Esophagus muscularis mucosa (tissue), 4 donors: ENCODE data around the gene CCNI2. TPM values are rescaled to one million over a fixed set of nuclear protein-coding genes. Genes with fewer than 3 reads are reported as not detected.

Experiments
- DNase-seq: peaks from one replicate; pipeline ENCODE4 v3.0.0-alpha.2; 2017; ENCODE audit errors: extremely low spot score
- H3K27ac ChIP-seq, 4 donors: fragments of 200-600 bp; sonication (generic); replicated peaks in 1 of 4; 1 replicate in 3 of 4; 2 replicates in 1 of 4; pipeline ENCODE4 v1.5.1; 2016 to 2019; ENCODE audit warnings: mild to moderate bottlenecking in 1 of 4
- H3K27me3 ChIP-seq, 4 donors: fragments of 200-600 bp; sonication (generic); one replicate each; pipeline versions ENCODE4 v1.5.1 to v1.6.0; 2016 to 2019
- H3K36me3 ChIP-seq, 4 donors: fragments of 200-600 bp; sonication (generic); one replicate each; pipeline ENCODE4 v1.5.1; 2016 to 2019
- H3K4me1 ChIP-seq, 4 donors: fragments of 200-600 bp; sonication (generic); one replicate each; pipeline ENCODE4 v1.5.1; 2016 to 2019
- H3K4me3 ChIP-seq, 4 donors: fragments of 200-600 bp; sonication (generic); 1 replicate in 2 of 4; 2 replicates in 2 of 4; pipeline ENCODE4 v1.5.1; 2016 to 2019; ENCODE audit warnings: mild to moderate bottlenecking in 4 of 4, moderate library complexity in 1 of 4
- H3K9me3 ChIP-seq, 4 donors: fragments of 200-600 bp; sonication (generic); 1 replicate in 3 of 4; 2 replicates in 1 of 4; pipeline ENCODE4 v1.5.1; 2016 to 2019
- EP300 ChIP-seq: sonication (generic); formaldehyde crosslinking; IDR thresholded peaks from one replicate; pipeline ENCODE4 v1.6.1; 2017; ENCODE audit warnings: antibody characterized with exemption
- POLR2A ChIP-seq: fragments of 450-650 bp; IDR thresholded peaks from one replicate; pipeline ENCODE4 v1.6.1; 2017; ENCODE audit warnings: antibody characterized with exemption, moderate library complexity, mild to moderate bottlenecking, low read depth
- POLR2AphosphoS5 ChIP-seq, 2 donors: sonication (generic); formaldehyde crosslinking; IDR thresholded peaks; one replicate each; pipeline ENCODE4 v1.6.1; 2017; ENCODE audit warnings: antibody characterized with exemption in 2 of 2
- WGBS: methylation state at CpG from one replicate; pipeline ENCODE4 v1.1.5; 2018; 5-methylcytosine and 5-hydroxymethylcytosine counted together
- intact Hi-C: fragments of 100-400 bp; cut with DNase I; formaldehyde crosslinking; loops from one replicate; pipeline ENCODE4 v1.15.1; 2023
- total RNA-seq, 4 donors: library from RNA; depleted of rRNA; stranded (reverse); fragments of >200 nt; gene quantifications; one replicate each; pipeline versions ENCODE4 v1.1.0 to v1.2.1, GENCODE V29; 2016
- TF ChIP-seq, protein P1 (sequence below), 3 experiments: fragments of 200-600 bp in 2 of 3; fragments of 450-650 bp in 1 of 3; sonication (generic) in 2 of 3; IDR thresholded peaks; one replicate each; pipeline ENCODE4 v1.5.1; 2017 to 2019; ENCODE audit warnings: antibody characterized with exemption in 3 of 3, mild to moderate bottlenecking in 2 of 3, moderate library complexity in 1 of 3

The CCNI2 gene
- total RNA-seq, 4 donors from 2014 or later = 0.39 TPM; not detected in 3

DNA sequence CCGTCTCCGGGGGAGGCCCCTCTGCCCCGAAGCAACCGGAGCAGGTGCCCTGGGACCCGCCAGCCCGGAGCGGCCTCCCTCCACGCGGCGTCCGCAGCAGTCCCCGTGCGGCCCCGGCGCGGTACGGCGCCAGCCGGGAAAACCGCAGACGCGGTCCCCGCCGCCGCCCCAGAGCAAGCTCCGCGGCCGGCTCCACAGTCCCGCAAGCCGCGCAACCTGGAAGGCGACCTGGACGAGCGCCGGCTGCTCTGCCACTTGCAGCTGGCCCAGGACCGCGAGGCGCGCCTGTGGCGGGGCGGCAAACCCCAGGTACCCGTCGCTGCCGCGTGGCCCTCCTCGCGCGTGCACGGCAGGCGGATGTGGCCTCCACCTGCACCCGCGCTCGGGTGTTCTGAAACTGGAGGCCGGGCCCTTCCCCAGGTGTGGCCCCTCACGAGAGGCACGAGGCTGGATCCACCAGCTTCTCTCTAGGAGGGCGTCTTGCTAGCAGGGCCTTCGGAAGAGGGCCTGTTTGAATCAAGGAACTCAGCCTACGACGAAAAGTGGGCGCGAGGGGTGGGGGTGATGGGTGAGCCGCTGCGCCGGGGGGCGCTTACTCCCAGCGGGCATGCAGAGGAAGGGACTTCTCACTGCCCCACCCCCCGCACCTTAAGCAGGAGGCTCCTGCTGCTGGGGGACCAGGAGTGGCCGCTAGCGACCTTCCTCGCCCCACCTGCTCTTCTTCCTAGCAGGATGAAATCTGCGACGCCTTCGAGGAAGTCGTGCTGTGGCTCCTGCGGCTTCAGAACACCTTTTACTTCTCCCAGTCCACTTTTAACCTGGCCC, 602 bp downstream of the CCNI2 start:
- Histone ChIP-seq H3K36me3 (peaks cover 0 to 8% (median 7%) of the 10 kb centered on the region in 4 donors), H3K27ac (no peak overlapping the region), H3K4me1 (peaks cover 9 to 13% (median 13%) of the 10 kb centered on the region in 4 donors), H3K4me3 (peak overlapping the region; percentile 49 to 64 (median 52)), H3K9me3 (no peaks in the 10 kb centered on the region), H3K27me3 (peaks cover 9 to 52% (median 19%) of the 10 kb centered on the region in 4 donors)
- intact Hi-C loops = no loop called here
- 29% methylated on average over 44 of the region's 76 CpGs for WGBS
- no peak for TF ChIP-seq POLR2AphosphoS5 (IDR thresholded peaks at IDR 0.05)
- TF ChIP-seq EP300 = no peak
- TF ChIP-seq POLR2A = no peak
- TF ChIP-seq, protein P1, sequence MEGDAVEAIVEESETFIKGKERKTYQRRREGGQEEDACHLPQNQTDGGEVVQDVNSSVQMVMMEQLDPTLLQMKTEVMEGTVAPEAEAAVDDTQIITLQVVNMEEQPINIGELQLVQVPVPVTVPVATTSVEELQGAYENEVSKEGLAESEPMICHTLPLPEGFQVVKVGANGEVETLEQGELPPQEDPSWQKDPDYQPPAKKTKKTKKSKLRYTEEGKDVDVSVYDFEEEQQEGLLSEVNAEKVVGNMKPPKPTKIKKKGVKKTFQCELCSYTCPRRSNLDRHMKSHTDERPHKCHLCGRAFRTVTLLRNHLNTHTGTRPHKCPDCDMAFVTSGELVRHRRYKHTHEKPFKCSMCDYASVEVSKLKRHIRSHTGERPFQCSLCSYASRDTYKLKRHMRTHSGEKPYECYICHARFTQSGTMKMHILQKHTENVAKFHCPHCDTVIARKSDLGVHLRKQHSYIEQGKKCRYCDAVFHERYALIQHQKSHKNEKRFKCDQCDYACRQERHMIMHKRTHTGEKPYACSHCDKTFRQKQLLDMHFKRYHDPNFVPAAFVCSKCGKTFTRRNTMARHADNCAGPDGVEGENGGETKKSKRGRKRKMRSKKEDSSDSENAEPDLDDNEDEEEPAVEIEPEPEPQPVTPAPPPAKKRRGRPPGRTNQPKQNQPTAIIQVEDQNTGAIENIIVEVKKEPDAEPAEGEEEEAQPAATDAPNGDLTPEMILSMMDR (IDR thresholded peaks at IDR 0.05) = no peak
- DNase-seq = peak; percentile 75

DNA sequence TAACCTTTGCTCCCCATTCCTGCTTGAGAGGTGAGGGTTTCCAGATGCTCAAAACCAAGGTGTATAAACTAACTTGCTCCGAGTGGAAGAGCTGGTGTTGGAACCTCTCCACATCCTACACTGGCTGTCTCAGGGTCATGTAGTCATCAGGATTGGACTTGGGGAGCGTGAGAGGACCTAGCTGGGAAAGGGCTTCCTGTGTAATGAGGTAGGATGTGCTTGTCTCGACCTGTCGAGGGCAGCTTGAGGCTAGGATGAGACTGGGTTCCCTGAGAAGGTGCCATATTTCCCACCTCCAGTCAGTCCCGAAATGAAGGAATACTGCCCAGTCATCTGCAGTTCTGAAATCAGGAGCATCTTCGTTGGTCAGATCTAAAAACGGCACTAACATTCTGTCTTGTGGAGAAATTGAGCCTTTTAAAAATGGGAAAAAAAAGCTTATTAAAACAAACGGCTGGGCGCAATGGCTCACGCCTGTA, 1.3 kb downstream of the CCNI2 start:
- no peak for TF ChIP-seq EP300
- TF ChIP-seq, protein P1 (IDR thresholded peaks at IDR 0.05) = no peak
- no peak for TF ChIP-seq POLR2A
- TF ChIP-seq POLR2AphosphoS5 (IDR thresholded peaks at IDR 0.05) = no peak
- Histone ChIP-seq H3K27ac (no peak overlapping the region), H3K4me3 (no peak overlapping the region), H3K36me3 (peaks cover 0 to 8% (median 7%) of the 10 kb centered on the region in 4 donors), H3K27me3 (peaks cover 9 to 45% (median 19%) of the 10 kb centered on the region in 4 donors), H3K4me1 (peaks cover 9 to 13% (median 13%) of the 10 kb centered on the region in 4 donors), H3K9me3 (no peaks in the 10 kb centered on the region)
- intact Hi-C loops = no loop called here
- WGBS = 84% methylated on average over 10 of the region's 10 CpGs
- peak; percentile 68 for DNase-seq

DNA sequence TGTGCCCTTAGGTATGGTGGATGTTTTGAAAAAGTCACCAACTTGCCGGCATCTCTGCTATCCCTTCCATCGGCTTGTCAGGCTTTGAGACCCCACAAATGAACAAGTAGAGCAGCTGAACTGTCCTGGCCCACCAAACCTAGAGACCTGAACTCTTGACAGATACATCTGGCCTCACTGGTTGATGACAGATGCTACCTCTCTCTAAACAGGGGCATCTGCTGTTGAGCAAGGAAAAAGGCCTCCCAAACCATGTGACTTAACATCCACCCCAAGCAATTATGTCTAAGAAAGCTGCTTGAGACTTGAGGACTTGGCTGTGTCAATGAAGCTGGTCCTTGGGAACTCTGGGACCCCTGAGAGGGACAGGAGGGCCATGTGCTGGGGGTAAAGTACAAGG, 2.3 kb downstream of the CCNI2 start:
- H3K4me3 ChIP-seq = no peak overlapping the region
- no peak overlapping the region for H3K27ac ChIP-seq
- peaks cover 9 to 13% (median 13%) of the 10 kb centered on the region in 4 donors for H3K4me1 ChIP-seq
- no peak for TF ChIP-seq POLR2AphosphoS5 (IDR thresholded peaks at IDR 0.05)
- TF ChIP-seq, protein P1 (IDR thresholded peaks at IDR 0.05) = no peak
- TF ChIP-seq POLR2A = no peak
- no peak for TF ChIP-seq EP300
- 100% methylated on average over 2 of the region's 2 CpGs for WGBS
- peak; percentile 72 for DNase-seq
- intact Hi-C loops = no loop called here
- H3K27me3 ChIP-seq = peaks cover 9 to 42% (median 19%) of the 10 kb centered on the region in 4 donors
- H3K36me3 ChIP-seq = peaks cover 0 to 8% (median 7%) of the 10 kb centered on the region in 4 donors
- H3K9me3 ChIP-seq = no peaks in the 10 kb centered on the region

DNA sequence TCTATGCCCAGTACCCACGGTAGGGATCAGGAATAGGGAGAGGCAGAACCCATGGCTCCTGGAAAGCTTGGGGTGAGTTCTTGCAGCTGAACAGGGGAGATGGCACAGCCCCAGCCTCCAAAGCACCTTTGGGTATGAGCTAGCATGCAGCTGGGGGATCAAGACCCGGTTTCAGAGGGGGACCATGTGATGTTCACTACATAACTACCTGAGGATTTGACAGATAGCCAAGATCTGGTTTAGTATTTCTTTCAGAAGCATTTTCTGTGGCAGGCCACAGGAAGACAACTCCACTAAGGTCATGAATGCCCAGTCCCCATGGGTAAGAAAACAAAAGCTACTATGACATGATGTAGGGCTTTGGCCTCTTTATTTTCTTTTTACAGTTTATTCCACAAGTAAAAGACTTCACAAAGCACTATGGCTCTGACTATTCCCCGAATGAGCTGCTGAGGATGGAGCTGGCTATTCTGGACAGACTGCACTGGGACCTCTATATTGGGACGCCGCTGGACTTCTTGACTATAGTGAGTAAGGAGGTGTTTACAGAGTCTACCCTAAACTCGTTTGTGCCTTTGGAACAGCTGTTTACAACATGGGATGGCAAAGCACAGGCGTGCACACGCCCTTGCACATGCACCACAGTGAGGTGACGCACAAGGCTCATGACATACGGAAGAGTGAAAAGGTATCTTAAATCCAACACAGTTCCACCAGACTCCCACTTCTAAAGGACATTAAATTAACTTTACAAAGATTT, 3.4 kb downstream of the CCNI2 start:
- Histone ChIP-seq H3K9me3 (no peaks in the 10 kb centered on the region), H3K4me1 (peaks cover 9 to 13% (median 13%) of the 10 kb centered on the region in 4 donors), H3K36me3 (peaks cover 0 to 8% (median 7%) of the 10 kb centered on the region in 4 donors), H3K27ac (no peak overlapping the region), H3K27me3 (peaks cover 9 to 32% (median 19%) of the 10 kb centered on the region in 4 donors), H3K4me3 (no peak overlapping the region)
- TF ChIP-seq, protein P1 (IDR thresholded peaks at IDR 0.05) = no peak
- TF ChIP-seq POLR2AphosphoS5 (IDR thresholded peaks at IDR 0.05) (no peak), EP300 (no peak), POLR2A (no peak)
- intact Hi-C loops = loop anchor here (10.0 kb wide), 1 partner anchor 64 kb away; the partner anchor contains the start of gene SOWAHA
- peak; percentile 75 for DNase-seq
- WGBS = 81% methylated on average over 10 of the region's 10 CpGs
